Breast epithelium (tissue), 4 donors: ENCODE measurements around the gene TNN. TPM values are rescaled to one million over a fixed set of nuclear protein-coding genes. Genes with fewer than 3 reads are reported as not detected.

Experiments used
- DNase-seq, 2 donors: peaks; one replicate each; pipeline ENCODE4 v3.0.0-alpha.2; 2019; ENCODE audit warnings: low spot score in 2 of 2
- H3K27ac ChIP-seq, 2 donors: fragments of 200-600 bp; sonication (generic) in 1 of 2; one replicate each; pipeline ENCODE4 v1.5.1; 2016 to 2019; ENCODE audit warnings: mild to moderate bottlenecking in 1 of 2
- H3K27me3 ChIP-seq, 2 donors: fragments of 200-600 bp; sonication (generic) in 1 of 2; one replicate each; pipeline versions ENCODE4 v1.5.1 to v1.6.0; 2017 to 2019; ENCODE audit warnings: control low read depth in 1 of 2, mild to moderate bottlenecking in 1 of 2
- H3K36me3 ChIP-seq: fragments of 200-600 bp; one replicate; pipeline ENCODE4 v1.5.1; 2019
- H3K4me1 ChIP-seq, 2 donors: fragments of 200-600 bp; sonication (generic); one replicate each; pipeline ENCODE4 v1.5.1; 2016 to 2019; ENCODE audit warnings: control low read depth in 1 of 2
- H3K4me3 ChIP-seq, 3 donors: fragments of 200-600 bp; sonication (generic); 1 replicate in 2 of 3; 2 replicates in 1 of 3; pipeline ENCODE4 v1.5.1; 2016 to 2019; ENCODE audit warnings: mild to moderate bottlenecking in 3 of 3, moderate library complexity in 2 of 3
- H3K9me3 ChIP-seq, 2 donors: fragments of 200-600 bp; sonication (generic) in 1 of 2; one replicate each; pipeline ENCODE4 v1.5.1; 2016 to 2019; ENCODE audit warnings: control low read depth in 1 of 2
- CTCF ChIP-seq, 3 donors: fragments of 450-650 bp; IDR thresholded peaks; one replicate each; pipeline ENCODE4 v1.5.1; 2016 to 2017; ENCODE audit warnings: antibody characterized with exemption in 3 of 3, mild to moderate bottlenecking in 3 of 3, moderate library complexity in 3 of 3
- POLR2A ChIP-seq: fragments of 450-650 bp; IDR thresholded peaks from one replicate; pipeline ENCODE4 v1.6.1; 2016; ENCODE audit warnings: antibody characterized with exemption, mild to moderate bottlenecking, moderate library complexity
- POLR2AphosphoS5 ChIP-seq, 3 donors: sonication (generic); formaldehyde crosslinking; IDR thresholded peaks; one replicate each; pipeline ENCODE4 v1.6.1; 2017; ENCODE audit warnings: antibody characterized with exemption in 3 of 3
- intact Hi-C: fragments of 100-400 bp; cut with DNase I; formaldehyde crosslinking; loops from one replicate; pipeline ENCODE4 v1.15.1; 2023; ENCODE audit warnings: low total_unique reads
- total RNA-seq, 3 donors: library from RNA; depleted of rRNA; stranded (reverse); fragments of >200 nt; gene quantifications; one replicate each; pipeline ENCODE4 v1.1.0, GENCODE V29; 2016

TNN gene
- total RNA-seq, 3 donors from 2014 or later: 1.3 to 2.6 (median 1.9) TPM

DNA sequence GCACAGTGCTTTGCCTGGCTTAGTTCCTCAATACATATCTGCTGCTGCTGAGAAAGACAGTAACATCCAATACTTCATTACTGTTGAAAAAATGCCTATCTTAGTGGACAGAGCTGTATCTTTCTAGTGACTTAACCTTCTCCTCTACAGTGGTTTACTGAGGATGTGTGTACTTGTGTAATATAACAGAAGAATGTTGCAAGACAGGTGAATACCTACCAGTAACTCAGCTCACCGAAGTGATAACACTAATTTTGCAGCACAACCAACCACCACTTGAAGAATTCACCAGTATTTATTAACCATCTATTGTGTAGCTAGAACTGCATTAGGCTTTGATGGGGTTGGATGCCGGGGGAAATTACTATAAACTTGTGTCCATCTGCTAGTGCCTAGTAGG, 16.6 kb upstream of the TNN start:
- H3K4me3 ChIP-seq: no peak overlapping the region
- no peak for DNase-seq
- intact Hi-C loops: no loop called here
- TF ChIP-seq POLR2A: no peak
- no peaks in the 10 kb centered on the region for H3K36me3 ChIP-seq
- no peaks in the 10 kb centered on the region for H3K9me3 ChIP-seq
- H3K27ac ChIP-seq: no peak overlapping the region
- H3K27me3 ChIP-seq: no peaks in the 10 kb centered on the region
- H3K4me1 ChIP-seq: no peaks in the 10 kb centered on the region

- no peaks in the 10 kb centered on the region for H3K36me3 ChIP-seq
- TF ChIP-seq POLR2A: no peak
- no peak for TF ChIP-seq CTCF (IDR thresholded peaks at IDR 0.05)
- TF ChIP-seq POLR2AphosphoS5 (IDR thresholded peaks at IDR 0.05): no peak
- no peak overlapping the region for H3K27ac ChIP-seq
- H3K4me1 ChIP-seq: no peaks in the 10 kb centered on the region
- no peaks in the 10 kb centered on the region for H3K9me3 ChIP-seq
- H3K27me3 ChIP-seq: no peaks in the 10 kb centered on the region
- no peak overlapping the region for H3K4me3 ChIP-seq
- no peak for DNase-seq
- intact Hi-C loops: no loop called here
Measured at GRCh38 chr1:175054736-175055135, 12.9 kb upstream of the TNN start.

DNA sequence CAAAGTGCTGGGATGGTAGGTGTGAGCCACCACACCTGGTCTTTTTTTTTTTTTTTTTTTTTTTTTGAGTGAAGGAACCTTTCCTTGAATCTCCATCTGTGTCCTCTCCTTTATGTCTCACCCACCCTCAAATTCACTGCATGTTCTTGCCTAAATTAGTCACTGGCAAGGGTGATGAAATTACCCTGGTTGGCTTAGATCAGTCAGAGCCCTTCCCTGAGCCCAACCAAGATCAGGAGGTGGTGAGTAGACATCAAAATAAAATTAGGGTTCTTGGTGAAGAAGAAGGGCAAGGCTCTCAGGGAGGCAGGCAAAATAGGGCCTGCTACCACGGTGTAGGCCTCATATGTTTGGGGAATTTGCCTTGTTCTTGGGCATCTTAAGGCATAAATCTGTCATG, 5.3 kb upstream of the TNN start:
- Histone ChIP-seq H3K4me1 (no peaks in the 10 kb centered on the region), H3K4me3 (no peak overlapping the region), H3K9me3 (no peaks in the 10 kb centered on the region), H3K36me3 (no peaks in the 10 kb centered on the region), H3K27me3 (no peaks in the 10 kb centered on the region), H3K27ac (no peak overlapping the region)
- intact Hi-C loops: no loop called here
- DNase-seq: no peak
- TF ChIP-seq POLR2AphosphoS5 (IDR thresholded peaks at IDR 0.05): no peak
- TF ChIP-seq CTCF (IDR thresholded peaks at IDR 0.05): no peak
- TF ChIP-seq POLR2A: no peak

DNA sequence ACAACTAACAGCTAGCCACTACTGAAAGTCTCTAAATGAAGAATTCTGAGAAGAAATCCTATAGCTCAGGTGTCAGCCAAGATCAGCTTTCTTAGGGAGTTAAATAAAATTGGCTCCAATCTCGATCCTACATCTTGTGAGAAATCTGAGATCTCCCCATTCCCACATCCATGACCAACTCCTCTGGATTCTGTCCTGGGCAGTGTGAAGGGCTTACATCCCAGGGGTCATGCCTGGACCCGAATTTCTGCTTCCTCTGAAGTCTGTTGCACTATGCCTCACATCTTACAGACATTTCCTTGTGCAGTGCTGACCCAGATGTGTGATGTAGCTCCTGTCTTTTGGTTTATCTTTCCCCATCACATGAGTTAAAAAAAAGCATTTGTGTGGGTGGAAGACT, 4.8 kb upstream of the TNN start:
- no peaks in the 10 kb centered on the region for H3K4me1 ChIP-seq
- no peak for TF ChIP-seq CTCF (IDR thresholded peaks at IDR 0.05)
- DNase-seq: no peak
- no peaks in the 10 kb centered on the region for H3K27me3 ChIP-seq
- no peaks in the 10 kb centered on the region for H3K9me3 ChIP-seq
- H3K27ac ChIP-seq: no peak overlapping the region
- intact Hi-C loops: no loop called here
- H3K36me3 ChIP-seq: no peaks in the 10 kb centered on the region
- no peak overlapping the region for H3K4me3 ChIP-seq

DNA sequence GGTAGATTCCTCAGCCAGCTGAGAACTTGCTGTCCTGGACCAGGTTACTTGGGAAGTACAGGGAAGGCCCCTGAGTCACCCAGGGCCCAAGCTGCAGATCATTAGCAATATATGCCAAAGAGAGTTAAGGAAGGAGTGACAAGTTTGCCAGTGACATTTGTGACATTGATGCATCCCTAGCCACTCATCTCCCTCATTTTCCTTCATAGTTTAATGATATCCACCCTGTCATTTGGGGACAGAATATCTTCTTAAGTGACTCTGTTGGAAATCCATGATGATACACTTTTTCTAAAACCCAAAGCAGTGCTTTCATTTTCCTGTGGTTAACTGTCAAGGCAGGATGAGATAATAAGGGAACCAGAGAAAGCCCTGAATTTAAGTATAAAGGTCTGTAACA, 3.2 kb downstream of the TNN start:
- DNase-seq: no peak
- no peaks in the 10 kb centered on the region for H3K4me1 ChIP-seq
- intact Hi-C loops: no loop called here

More for the DNA sequence above, 3.2 kb downstream of the TNN start:
- Histone ChIP-seq H3K9me3 (no peaks in the 10 kb centered on the region), H3K4me3 (no peak overlapping the region), H3K36me3 (no peaks in the 10 kb centered on the region), H3K27ac (peak overlapping the region in 1 of 2 donors; percentile 43), H3K27me3 (no peaks in the 10 kb centered on the region)
- TF ChIP-seq POLR2AphosphoS5 (IDR thresholded peaks at IDR 0.05) (no peak), POLR2A (no peak), CTCF (IDR thresholded peaks at IDR 0.05) (no peak)
